ENCODE measurements around the gene VPS39.

Gene VPS39

GRCh38 chr15:42146551-42147430 lies 61.3 kb downstream of the VPS39 start:
- DNase-seq (ENCODE audit: low read depth in 2 of 2): no peak

- DNase-seq (ENCODE audit: low read depth in 2 of 2): no peak
Observed at GRCh38 chr15:42145546-42146455, 62.3 kb downstream of the VPS39 start.

GRCh38 chr15:42144841-42145375 lies 63.2 kb downstream of the VPS39 start:
- no peak for DNase-seq (ENCODE audit: low read depth in 2 of 2)

GRCh38 chr15:42143866-42144625 lies 64.1 kb downstream of the VPS39 start:
- DNase-seq (ENCODE audit: low read depth in 2 of 2): no peak

GRCh38 chr15:42143356-42143755 lies 64.7 kb downstream of the VPS39 start:
- no peak for DNase-seq (ENCODE audit: low read depth in 2 of 2)

GRCh38 chr15:42141795-42142667 lies 66.1 kb downstream of the VPS39 start:
- no peak for DNase-seq (ENCODE audit: low read depth in 2 of 2)

GRCh38 chr15:42141246-42141645 lies 66.9 kb downstream of the VPS39 start:
- no peak for DNase-seq (ENCODE audit: low read depth in 2 of 2)

GRCh38 chr15:42140383-42141070 lies 67.6 kb downstream of the VPS39 start:
- no peak for DNase-seq (ENCODE audit: low read depth in 2 of 2)

GRCh38 chr15:42139596-42139995 lies 68.5 kb downstream of the VPS39 start:
- DNase-seq (ENCODE audit: low read depth in 2 of 2): no peak

- no peak for DNase-seq (ENCODE audit: low read depth in 2 of 2)
Observed at GRCh38 chr15:42138968-42139386, 69.1 kb downstream of the VPS39 start.

- DNase-seq (ENCODE audit: low read depth in 2 of 2): no peak
Observed at GRCh38 chr15:42138411-42138810, 69.7 kb downstream of the VPS39 start.

GRCh38 chr15:42137461-42138261 lies 70.4 kb downstream of the VPS39 start:
- DNase-seq (ENCODE audit: low read depth in 2 of 2): no peak

- no peak for DNase-seq (ENCODE audit: low read depth in 2 of 2)
Observed at GRCh38 chr15:42136513-42136912, 71.6 kb downstream of the VPS39 start.

GRCh38 chr15:42135351-42135750 lies 72.8 kb downstream of the VPS39 start:
- no peak for DNase-seq (ENCODE audit: low read depth in 2 of 2)

GRCh38 chr15:42134617-42135245 lies 73.4 kb downstream of the VPS39 start:
- DNase-seq (ENCODE audit: low read depth in 2 of 2): no peak

GRCh38 chr15:42133886-42134502 lies 74.1 kb downstream of the VPS39 start:
- peak; percentile 31 to 68 for DNase-seq (ENCODE audit: low read depth in 2 of 2)

GRCh38 chr15:42133356-42133755 lies 74.7 kb downstream of the VPS39 start:
- no peak for DNase-seq (ENCODE audit: low read depth in 2 of 2)

All from stimulated activated CD4-positive, alpha-beta T cell treated with anti-CD3 and anti-CD28 coated beads, Interleukin-15, amount 100 ng/mL, for 48 hours (primary cell).